Stomach (tissue), 9 donors: ENCODE measurements around the gene PCDH9. TPM values are rescaled to one million over a fixed set of nuclear protein-coding genes. Genes with fewer than 3 reads are reported as not detected.

Experiments
- DNase-seq, 2 donors: peaks; one replicate each; pipeline versions ENCODE4 v3.0.0 to v3.0.0-alpha.2; 2013 to 2019
- H3K27ac ChIP-seq, 5 donors: fragments of 200-600 bp in 4 of 5; sonication (generic) in 4 of 5; one replicate each; pipeline ENCODE4 v1.5.1; 2013 to 2019; ENCODE audit warnings: mild to moderate bottlenecking in 1 of 5, moderate library complexity in 1 of 5
- H3K27me3 ChIP-seq, 3 donors: fragments of 200-600 bp; sonication (generic); one replicate each; pipeline ENCODE4 v1.5.1; 2017 to 2019; ENCODE audit warnings: mixed run types in 1 of 3
- H3K36me3 ChIP-seq, 4 donors: fragments of 200-600 bp; sonication (generic); 1 replicate in 3 of 4; 2 replicates in 1 of 4; pipeline ENCODE4 v1.5.1; 2016 to 2019
- H3K4me1 ChIP-seq, 4 donors: fragments of 200-600 bp; sonication (generic); one replicate each; pipeline ENCODE4 v1.5.1; 2016 to 2019
- H3K4me3 ChIP-seq, 4 donors: fragments of 200-600 bp; sonication (generic) in 3 of 4; one replicate each; pipeline ENCODE4 v1.5.1; 2016 to 2019; ENCODE audit warnings: mild to moderate bottlenecking in 1 of 4
- H3K9me3 ChIP-seq, 4 donors: fragments of 200-600 bp; sonication (generic); one replicate each; pipeline ENCODE4 v1.5.1; 2016 to 2019
- EP300 ChIP-seq: sonication (generic); formaldehyde crosslinking; IDR thresholded peaks from one replicate; pipeline ENCODE4 v1.6.1; 2017; ENCODE audit warnings: antibody characterized with exemption
- POLR2A ChIP-seq, 4 donors: fragments of 450-650 bp; IDR thresholded peaks; one replicate each; pipeline ENCODE4 v1.6.1; 2016; ENCODE audit warnings: antibody characterized with exemption in 4 of 4, control low read depth in 2 of 4, mild to moderate bottlenecking in 1 of 4, moderate library complexity in 1 of 4
- POLR2AphosphoS5 ChIP-seq, 3 donors: sonication (generic); formaldehyde crosslinking; IDR thresholded peaks; one replicate each; pipeline ENCODE4 v1.6.1; 2016; ENCODE audit warnings: antibody characterized with exemption in 3 of 3
- WGBS, 5 donors: extraction: QIAGEN DNeasy Blood & Tissue Kit in 3 of 5; methylation state at CpG; one replicate each; pipeline versions ENCODE4 v1.1.5 to v1.1.7; 2013 to 2018; 5-methylcytosine and 5-hydroxymethylcytosine counted together
- intact Hi-C: fragments of 100-400 bp; cut with DNase I; formaldehyde crosslinking; loops from one replicate; pipeline ENCODE4 v1.15.1; 2023; ENCODE audit warnings: low total_unique reads
- polyA plus RNA-seq, 3 donors: library from polyadenylated mRNA; stranded (reverse); fragments of 200-250 nt; gene quantifications; one replicate each; pipeline ENCODE4 v1.2.3, GENCODE V29; 2013
- total RNA-seq, 5 donors: library from RNA; depleted of rRNA; stranded (reverse); fragments of >200 nt; gene quantifications; one replicate each; pipeline versions ENCODE4 v1.1.0 to v1.2.3, GENCODE V29; 2014 to 2016
- TF ChIP-seq, protein P1 (sequence below), 7 experiments: fragments of 450-650 bp in 4 of 7; fragments of 200-600 bp in 3 of 7; sonication (generic) in 3 of 7; IDR thresholded peaks; one replicate each; pipeline ENCODE4 v1.5.1; 2016 to 2019; ENCODE audit warnings: antibody characterized with exemption in 7 of 7, control low read depth in 2 of 7, mild to moderate bottlenecking in 1 of 7
- donor health status: healthy with polysubstance abuse.
- donor health status: Bipolar disorder and iron deficiency.
- donor health status: healthy.

PCDH9 gene
- total and polyA plus RNA-seq, 8 donors = 0.40 to 36.2 (median 3.7) TPM

DNA sequence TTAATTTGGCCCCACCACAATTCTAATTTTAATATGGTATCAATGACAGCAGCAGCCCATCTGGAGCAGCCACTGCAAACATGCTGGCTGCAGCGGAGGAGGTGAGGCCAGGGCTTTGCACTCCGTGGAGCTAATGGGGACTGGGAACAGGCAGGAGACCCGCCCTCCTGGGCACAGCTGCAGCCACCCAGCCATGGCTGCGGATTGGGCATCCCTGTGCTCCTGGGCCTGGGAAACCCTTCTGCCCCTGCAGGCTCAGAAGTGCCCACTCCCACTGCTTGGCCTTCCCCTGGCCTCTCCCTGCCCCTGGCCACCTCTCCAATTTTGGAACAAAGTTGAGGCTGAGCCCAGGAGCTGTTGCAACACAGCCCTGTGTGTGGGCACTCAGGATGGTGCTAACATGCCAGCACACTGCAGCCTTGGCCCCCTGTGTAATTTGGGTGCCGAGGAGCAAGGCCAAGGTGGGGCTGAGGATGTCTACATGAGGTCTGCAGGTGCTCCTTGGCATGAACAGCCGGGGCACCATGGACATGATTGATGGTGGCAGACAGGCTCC is 123.6 kb downstream of the PCDH9 start:
- H3K27ac ChIP-seq = no peak overlapping the region
- H3K36me3 ChIP-seq = no peaks in the 10 kb centered on the region
- TF ChIP-seq POLR2AphosphoS5 (IDR thresholded peaks at IDR 0.05) (no peak), POLR2A (IDR thresholded peaks at IDR 0.05) (no peak), EP300 (no peak)
- TF ChIP-seq, protein P1, sequence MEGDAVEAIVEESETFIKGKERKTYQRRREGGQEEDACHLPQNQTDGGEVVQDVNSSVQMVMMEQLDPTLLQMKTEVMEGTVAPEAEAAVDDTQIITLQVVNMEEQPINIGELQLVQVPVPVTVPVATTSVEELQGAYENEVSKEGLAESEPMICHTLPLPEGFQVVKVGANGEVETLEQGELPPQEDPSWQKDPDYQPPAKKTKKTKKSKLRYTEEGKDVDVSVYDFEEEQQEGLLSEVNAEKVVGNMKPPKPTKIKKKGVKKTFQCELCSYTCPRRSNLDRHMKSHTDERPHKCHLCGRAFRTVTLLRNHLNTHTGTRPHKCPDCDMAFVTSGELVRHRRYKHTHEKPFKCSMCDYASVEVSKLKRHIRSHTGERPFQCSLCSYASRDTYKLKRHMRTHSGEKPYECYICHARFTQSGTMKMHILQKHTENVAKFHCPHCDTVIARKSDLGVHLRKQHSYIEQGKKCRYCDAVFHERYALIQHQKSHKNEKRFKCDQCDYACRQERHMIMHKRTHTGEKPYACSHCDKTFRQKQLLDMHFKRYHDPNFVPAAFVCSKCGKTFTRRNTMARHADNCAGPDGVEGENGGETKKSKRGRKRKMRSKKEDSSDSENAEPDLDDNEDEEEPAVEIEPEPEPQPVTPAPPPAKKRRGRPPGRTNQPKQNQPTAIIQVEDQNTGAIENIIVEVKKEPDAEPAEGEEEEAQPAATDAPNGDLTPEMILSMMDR (IDR thresholded peaks at IDR 0.05) = no peak
- intact Hi-C loops = no loop called here
- no peak for DNase-seq
- H3K4me3 ChIP-seq = no peak overlapping the region
- H3K27me3 ChIP-seq = no peaks in the 10 kb centered on the region
- peaks cover 0 to 7% (median 0%) of the 10 kb centered on the region in 4 donors for H3K4me1 ChIP-seq
- WGBS, 5 donors = 91 to 93% (median 93%) methylated on average over 5 to 6 of the region's 6 CpGs
- H3K9me3 ChIP-seq = peaks cover 0 to 14% (median 5%) of the 10 kb centered on the region in 4 donors

DNA sequence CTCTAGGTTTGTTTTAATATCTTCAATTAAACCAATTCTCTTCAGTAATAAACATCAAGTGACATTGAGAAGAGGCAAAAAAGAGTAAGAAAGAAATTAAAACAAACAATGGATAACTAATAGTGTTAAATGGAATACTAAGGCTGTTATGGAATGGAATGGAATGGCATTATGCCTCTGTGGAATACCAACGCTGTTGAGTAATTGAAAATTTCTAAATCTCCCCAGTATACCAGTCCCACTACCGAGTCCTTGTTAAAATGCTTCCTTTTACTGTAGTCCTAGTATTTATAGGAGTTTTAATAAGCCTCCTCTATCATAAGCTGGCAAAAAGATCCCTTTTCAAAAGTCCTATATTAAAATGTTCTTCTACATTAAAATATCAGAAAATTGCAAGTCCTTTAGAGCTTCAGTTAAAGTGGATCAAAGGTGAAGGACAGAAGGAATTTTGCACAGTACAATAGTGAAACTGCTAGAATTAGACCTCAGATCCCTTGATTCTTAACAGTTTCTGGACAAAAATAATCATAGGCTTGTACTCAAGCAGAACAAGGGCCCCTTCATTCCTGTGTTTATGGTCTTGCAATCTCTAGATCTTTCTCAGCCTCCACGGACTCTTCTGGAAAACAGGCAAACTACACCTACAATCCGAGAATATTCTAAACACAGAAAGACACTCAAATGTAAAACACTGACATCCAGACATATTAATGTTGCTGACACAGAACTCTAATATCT is 128.2 kb downstream of the PCDH9 start:
- WGBS, 5 donors = 55 to 64% (median 63%) methylated on average over 4 of the region's 4 CpGs
- intact Hi-C loops = no loop called here
- no peak for TF ChIP-seq EP300
- no peak for TF ChIP-seq POLR2A (IDR thresholded peaks at IDR 0.05)
- no peak for TF ChIP-seq POLR2AphosphoS5 (IDR thresholded peaks at IDR 0.05)
- TF ChIP-seq, protein P1 (IDR thresholded peaks at IDR 0.05) = no peak
- Histone ChIP-seq H3K27me3 (no peaks in the 10 kb centered on the region), H3K36me3 (no peaks in the 10 kb centered on the region), H3K4me1 (peaks cover 0 to 7% (median 0%) of the 10 kb centered on the region in 4 donors), H3K27ac (no peak overlapping the region), H3K4me3 (no peak overlapping the region), H3K9me3 (peaks cover 0 to 3% (median 0%) of the 10 kb centered on the region in 4 donors)
- no peak for DNase-seq

DNA sequence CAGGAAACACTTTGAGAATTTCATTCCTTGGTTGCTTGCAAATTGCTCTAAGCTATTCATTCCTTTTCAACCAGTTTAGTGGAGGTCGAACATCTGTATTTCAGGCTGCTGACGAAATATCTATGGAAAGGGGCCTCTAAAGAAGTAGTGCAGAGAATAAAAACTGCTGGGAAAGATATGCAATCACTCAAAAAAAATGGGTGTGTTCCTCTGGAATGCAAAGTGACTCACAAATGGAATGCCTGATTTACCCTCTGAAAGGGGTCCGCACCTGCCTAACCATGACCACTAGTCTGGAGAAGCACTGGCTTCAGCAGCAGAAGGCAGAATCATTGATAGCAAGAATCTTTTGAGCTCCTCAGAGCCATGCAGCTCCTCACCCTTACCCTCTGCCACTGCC is 129.4 kb downstream of the PCDH9 start:
- Histone ChIP-seq H3K9me3 (no peaks in the 10 kb centered on the region), H3K36me3 (no peaks in the 10 kb centered on the region), H3K27me3 (no peaks in the 10 kb centered on the region), H3K4me3 (no peak overlapping the region), H3K27ac (no peak overlapping the region), H3K4me1 (peaks cover 0 to 7% (median 0%) of the 10 kb centered on the region in 4 donors)
- intact Hi-C loops = no loop called here
- no peak for DNase-seq
- 79 to 87% (median 86%) methylated on average over 3 of the region's 3 CpGs for WGBS, 5 donors
- no peak for TF ChIP-seq POLR2AphosphoS5 (IDR thresholded peaks at IDR 0.05)
- TF ChIP-seq, protein P1 (IDR thresholded peaks at IDR 0.05) = no peak
- TF ChIP-seq EP300 = no peak
- no peak for TF ChIP-seq POLR2A (IDR thresholded peaks at IDR 0.05)

DNA sequence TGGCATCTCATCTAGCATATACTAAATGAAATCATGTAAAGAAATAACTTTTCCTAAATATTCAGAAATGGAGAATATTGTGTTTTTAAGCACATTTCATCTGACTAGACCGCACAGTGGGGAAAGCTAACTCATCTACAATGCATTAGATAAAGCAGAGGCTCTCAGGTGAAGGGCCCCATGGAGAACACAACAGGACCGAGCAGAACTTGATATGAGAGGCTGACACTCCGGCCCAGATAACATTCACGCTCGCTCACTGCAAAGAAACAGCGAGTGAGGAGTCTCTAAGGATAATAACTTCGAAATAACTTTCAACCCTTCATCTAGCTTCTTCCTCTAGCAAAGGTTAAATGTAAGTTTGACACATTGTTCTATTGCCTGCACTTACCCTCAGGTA is 130.6 kb downstream of the PCDH9 start:
- WGBS, 5 donors = 92 to 96% (median 92%) methylated on average over 7 of the region's 7 CpGs
- no peak overlapping the region for H3K27ac ChIP-seq
- H3K4me3 ChIP-seq = no peak overlapping the region
- DNase-seq = no peak
- no peaks in the 10 kb centered on the region for H3K36me3 ChIP-seq
- no peak for TF ChIP-seq POLR2A (IDR thresholded peaks at IDR 0.05)
- TF ChIP-seq, protein P1 (IDR thresholded peaks at IDR 0.05) = no peak
- TF ChIP-seq POLR2AphosphoS5 (IDR thresholded peaks at IDR 0.05) = no peak
- no peak for TF ChIP-seq EP300
- no peaks in the 10 kb centered on the region for H3K27me3 ChIP-seq
- peaks cover 0 to 7% (median 0%) of the 10 kb centered on the region in 4 donors for H3K4me1 ChIP-seq
- H3K9me3 ChIP-seq = no peaks in the 10 kb centered on the region
- intact Hi-C loops = no loop called here
